Panc1 (cell line): ENCODE measurements around the gene CATSPERD. TPM values are rescaled to one million over a fixed set of nuclear protein-coding genes. Genes with fewer than 3 reads are reported as not detected.
"Not testable (repeated sequence)": the region's sequence is repeated elsewhere in the genome, so short reads cannot be mapped to it uniquely, and the experiment has no call there.

ENCODE experiments used
- ATAC-seq: fragments of 200-7000 bp; cut with Tn5 transposase; 2 replicates; pipeline ENCODE4 v1.9.1; 2020; ENCODE audit warnings: mild to moderate bottlenecking, moderate library complexity
- BruUV-seq: library from RNA; stranded (reverse); fragments of 400-500 nt; replicated peaks from 2 replicates; lab custom pipeline; 2021; lab: Mats Ljungman, UMichigan
- CTCF ChIA-PET: fragments of 300-600 bp; sonication (Branson Sonifier 250); formaldehyde crosslinking; loops from one replicate; lab custom pipeline; 2022; ENCODE audit warnings: antibody characterized with exemption; lab: Charles Lee
- POLR2A ChIA-PET: fragments of 300-600 bp; sonication (Branson Sonifier 250); formaldehyde crosslinking; loops from one replicate; lab custom pipeline; 2022; ENCODE audit warnings: antibody characterized with exemption; lab: Charles Lee
- DNase-seq: peaks from one replicate; pipeline ENCODE4 v3.0.0-alpha.2; 2010; ENCODE audit warnings: low read depth, low spot score
- H3K27ac ChIP-seq: 2 replicates; pipeline ENCODE4 v1.5.1; 2011; ENCODE audit warnings: mild to moderate bottlenecking, low read length, inconsistent platforms
- H3K27me3 ChIP-seq: fragments of 200-500 bp; sonication (Bioruptor generic); 2 replicates; pipeline ENCODE4 v1.6.0; 2014; ENCODE audit warnings: low read length, inconsistent platforms; ENCODE audit not compliant: control insufficient read depth, insufficient read depth
- H3K36me3 ChIP-seq: fragments of 200-500 bp; sonication (Bioruptor generic); 2 replicates; pipeline ENCODE4 v1.5.1; 2014; ENCODE audit warnings: inconsistent platforms, mild to moderate bottlenecking, low read length, moderate library complexity; ENCODE audit not compliant: control insufficient read depth, insufficient read depth
- H3K4me1 ChIP-seq: 2 replicates; pipeline ENCODE4 v1.5.1; 2011; ENCODE audit warnings: inconsistent platforms, mild to moderate bottlenecking, low read length, moderate library complexity; ENCODE audit not compliant: control insufficient read depth, insufficient read depth
- H3K4me3 ChIP-seq, 2 experiments: 2 replicates each; pipeline ENCODE4 v1.5.1; 2011 to 2012; ENCODE audit warnings: low read depth in 2 of 2, low read length in 2 of 2, mild to moderate bottlenecking in 2 of 2, inconsistent platforms in 1 of 2, moderate library complexity in 1 of 2
- H3K9me3 ChIP-seq: fragments of 200-500 bp; sonication (Bioruptor generic); 2 replicates; pipeline ENCODE4 v1.5.1; 2014; ENCODE audit warnings: low read depth, mild to moderate bottlenecking, inconsistent platforms, low read length, moderate library complexity; ENCODE audit not compliant: control insufficient read depth, insufficient read depth
- POLR2AphosphoS5 ChIP-seq: IDR thresholded peaks from 2 replicates; pipeline ENCODE4 v1.6.1; 2012; ENCODE audit warnings: mild to moderate bottlenecking, low read depth, low read length, moderate library complexity
- SIN3A ChIP-seq: IDR thresholded peaks from 2 replicates; pipeline ENCODE4 v1.6.1; 2012; ENCODE audit warnings: low read depth, mild to moderate bottlenecking, low read length, moderate library complexity, borderline replicate concordance; ENCODE audit not compliant: insufficient read depth
- TCF7L2 ChIP-seq: IDR thresholded peaks from 2 replicates; pipeline ENCODE4 v1.6.1; 2011; ENCODE audit warnings: mild to moderate bottlenecking, low read depth, low read length, inconsistent platforms
- in situ Hi-C: cut with HindIII; loops from 2 replicates; pipeline ENCODE4 v1.10.0; 2016; ENCODE audit warnings: low sequenced_read_pairs, low pct_unique_long_range_greater_than_20kb
- intact Hi-C: fragments of 100-400 bp; cut with micrococcal nuclease; formaldehyde crosslinking; loops from one replicate; pipeline ENCODE4 v1.10.0; 2022; ENCODE audit not compliant: unreplicated experiment
- total RNA-seq: library from RNA; stranded (reverse); gene quantifications from one replicate; pipeline ENCODE4 v1.2.1, GENCODE V29; 2021; ENCODE audit not compliant: unreplicated experiment
- TF ChIP-seq, protein P1 (sequence below), 2 experiments: IDR thresholded peaks; 2 replicates each; pipeline ENCODE4 v1.6.1; 2011 to 2012; ENCODE audit warnings: low read depth in 2 of 2, control low read depth in 1 of 2, low read length in 1 of 2, mild to moderate bottlenecking in 1 of 2, moderate library complexity in 1 of 2; ENCODE audit not compliant: insufficient read depth in 1 of 2
- TF ChIP-seq, protein P2 (sequence below): fragments of 450-650 bp; IDR thresholded peaks from 2 replicates; pipeline ENCODE4 v1.5.1; 2017; ENCODE audit warnings: mild to moderate bottlenecking

The CATSPERD gene
- total RNA-seq, 1 experiment from 2014 or later, result 0.08 TPM

DNA sequence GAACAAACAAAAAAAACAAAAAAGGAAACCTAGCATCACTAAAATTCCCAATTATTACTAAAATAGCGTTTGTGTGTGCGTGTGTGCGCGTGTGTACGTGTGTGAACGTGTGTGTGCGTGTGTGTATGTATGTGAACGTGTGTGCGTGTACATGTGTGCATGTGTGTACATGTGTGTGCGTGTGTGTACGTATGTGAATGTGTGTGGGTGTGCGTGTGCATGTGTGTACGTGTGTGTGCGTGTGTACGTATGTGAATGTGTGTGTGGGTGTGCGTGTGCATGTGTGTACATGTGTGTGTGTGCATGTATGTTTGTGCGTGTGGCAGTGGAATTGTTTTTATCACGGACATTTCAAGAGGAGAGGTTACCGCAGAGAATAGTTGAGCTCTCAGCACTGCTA is 21.6 kb downstream of the CATSPERD start:
- no TSS peak for BruUV-seq

DNA sequence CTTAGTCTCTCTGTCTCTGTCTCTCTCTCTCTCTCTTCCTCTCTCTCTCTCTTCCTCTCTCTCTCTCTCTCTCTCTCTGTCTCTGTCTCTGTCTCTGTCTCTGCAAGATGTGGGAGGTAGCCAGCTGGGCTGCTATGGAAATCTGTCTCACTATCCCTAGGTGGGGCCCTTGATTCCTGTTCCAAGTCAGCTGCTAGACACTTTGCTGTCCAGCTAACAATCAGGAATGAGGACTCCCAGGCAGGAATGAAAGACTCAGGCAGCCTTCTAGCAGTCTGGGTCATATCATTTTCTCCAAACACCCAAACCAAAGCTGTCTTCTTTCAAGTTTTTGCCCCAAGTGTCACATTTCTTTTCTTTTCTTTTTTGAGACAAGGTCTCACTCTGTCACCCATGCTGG is 23.2 kb downstream of the CATSPERD start:
- POLR2A ChIA-PET, result no interaction called here

More for the DNA sequence above, 21.6 kb downstream of the CATSPERD start:
- ATAC-seq (no peak), DNase-seq (no peak)
- intact Hi-C loops (no loop called here), in situ Hi-C loops (no loop called here)
- POLR2A ChIA-PET, result no interaction called here
- no peaks in the 10 kb centered on the region for H3K27me3 ChIP-seq
- no peaks in the 10 kb centered on the region for H3K36me3 ChIP-seq
- no peaks in the 10 kb centered on the region for H3K4me1 ChIP-seq
- TF ChIP-seq, protein P1, sequence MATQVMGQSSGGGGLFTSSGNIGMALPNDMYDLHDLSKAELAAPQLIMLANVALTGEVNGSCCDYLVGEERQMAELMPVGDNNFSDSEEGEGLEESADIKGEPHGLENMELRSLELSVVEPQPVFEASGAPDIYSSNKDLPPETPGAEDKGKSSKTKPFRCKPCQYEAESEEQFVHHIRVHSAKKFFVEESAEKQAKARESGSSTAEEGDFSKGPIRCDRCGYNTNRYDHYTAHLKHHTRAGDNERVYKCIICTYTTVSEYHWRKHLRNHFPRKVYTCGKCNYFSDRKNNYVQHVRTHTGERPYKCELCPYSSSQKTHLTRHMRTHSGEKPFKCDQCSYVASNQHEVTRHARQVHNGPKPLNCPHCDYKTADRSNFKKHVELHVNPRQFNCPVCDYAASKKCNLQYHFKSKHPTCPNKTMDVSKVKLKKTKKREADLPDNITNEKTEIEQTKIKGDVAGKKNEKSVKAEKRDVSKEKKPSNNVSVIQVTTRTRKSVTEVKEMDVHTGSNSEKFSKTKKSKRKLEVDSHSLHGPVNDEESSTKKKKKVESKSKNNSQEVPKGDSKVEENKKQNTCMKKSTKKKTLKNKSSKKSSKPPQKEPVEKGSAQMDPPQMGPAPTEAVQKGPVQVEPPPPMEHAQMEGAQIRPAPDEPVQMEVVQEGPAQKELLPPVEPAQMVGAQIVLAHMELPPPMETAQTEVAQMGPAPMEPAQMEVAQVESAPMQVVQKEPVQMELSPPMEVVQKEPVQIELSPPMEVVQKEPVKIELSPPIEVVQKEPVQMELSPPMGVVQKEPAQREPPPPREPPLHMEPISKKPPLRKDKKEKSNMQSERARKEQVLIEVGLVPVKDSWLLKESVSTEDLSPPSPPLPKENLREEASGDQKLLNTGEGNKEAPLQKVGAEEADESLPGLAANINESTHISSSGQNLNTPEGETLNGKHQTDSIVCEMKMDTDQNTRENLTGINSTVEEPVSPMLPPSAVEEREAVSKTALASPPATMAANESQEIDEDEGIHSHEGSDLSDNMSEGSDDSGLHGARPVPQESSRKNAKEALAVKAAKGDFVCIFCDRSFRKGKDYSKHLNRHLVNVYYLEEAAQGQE (IDR thresholded peaks at IDR 0.05; ENCODE audit: insufficient read depth in 1 of 2, low read depth in 2 of 2, low read length in 1 of 2), result no peak
- no peak for TF ChIP-seq SIN3A
- TF ChIP-seq POLR2AphosphoS5, result no peak
- TF ChIP-seq TCF7L2, result no peak
- TF ChIP-seq, protein P2, sequence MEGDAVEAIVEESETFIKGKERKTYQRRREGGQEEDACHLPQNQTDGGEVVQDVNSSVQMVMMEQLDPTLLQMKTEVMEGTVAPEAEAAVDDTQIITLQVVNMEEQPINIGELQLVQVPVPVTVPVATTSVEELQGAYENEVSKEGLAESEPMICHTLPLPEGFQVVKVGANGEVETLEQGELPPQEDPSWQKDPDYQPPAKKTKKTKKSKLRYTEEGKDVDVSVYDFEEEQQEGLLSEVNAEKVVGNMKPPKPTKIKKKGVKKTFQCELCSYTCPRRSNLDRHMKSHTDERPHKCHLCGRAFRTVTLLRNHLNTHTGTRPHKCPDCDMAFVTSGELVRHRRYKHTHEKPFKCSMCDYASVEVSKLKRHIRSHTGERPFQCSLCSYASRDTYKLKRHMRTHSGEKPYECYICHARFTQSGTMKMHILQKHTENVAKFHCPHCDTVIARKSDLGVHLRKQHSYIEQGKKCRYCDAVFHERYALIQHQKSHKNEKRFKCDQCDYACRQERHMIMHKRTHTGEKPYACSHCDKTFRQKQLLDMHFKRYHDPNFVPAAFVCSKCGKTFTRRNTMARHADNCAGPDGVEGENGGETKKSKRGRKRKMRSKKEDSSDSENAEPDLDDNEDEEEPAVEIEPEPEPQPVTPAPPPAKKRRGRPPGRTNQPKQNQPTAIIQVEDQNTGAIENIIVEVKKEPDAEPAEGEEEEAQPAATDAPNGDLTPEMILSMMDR, result no peak
- H3K27ac ChIP-seq, result no peak overlapping the region
- no peaks in the 10 kb centered on the region for H3K9me3 ChIP-seq
- CTCF ChIA-PET, result interaction anchor here (0.7 kb wide), 1 partner anchor 12 kb away, joined by 3 read pairs; no protein-coding TSS in a partner anchor
- H3K4me3 ChIP-seq, result no peak overlapping the region

DNA sequence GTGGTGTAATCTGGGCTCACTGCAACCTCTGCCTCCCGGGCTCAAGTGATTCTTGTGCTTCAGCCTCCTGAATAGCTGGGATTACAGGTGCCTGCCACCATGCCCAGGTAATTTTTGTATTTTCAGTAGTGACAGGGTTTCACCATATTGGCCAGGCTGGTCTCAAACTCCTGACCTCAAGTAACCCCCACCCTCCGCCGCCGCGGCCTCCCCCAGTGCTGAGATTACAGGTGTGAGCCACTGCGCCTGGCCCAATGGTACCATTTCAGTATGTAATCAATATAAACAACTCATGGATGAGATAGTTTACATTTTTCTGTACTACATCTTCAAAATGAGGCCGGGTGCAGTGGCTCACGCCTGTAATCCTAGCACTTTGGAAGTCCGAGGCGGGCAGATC is 24.6 kb downstream of the CATSPERD start:
- ATAC-seq, in situ Hi-C loops: not testable (repeated sequence)

More for the DNA sequence above, 23.2 kb downstream of the CATSPERD start:
- in situ Hi-C loops, result no loop called here
- no peak for ATAC-seq
- Histone ChIP-seq H3K27me3 (no peaks in the 10 kb centered on the region), H3K4me3 (no peak overlapping the region), H3K27ac (no peak overlapping the region), H3K36me3 (no peaks in the 10 kb centered on the region), H3K9me3 (no peaks in the 10 kb centered on the region), H3K4me1 (no peaks in the 10 kb centered on the region)
- TF ChIP-seq, protein P1 (IDR thresholded peaks at IDR 0.05; ENCODE audit: insufficient read depth in 1 of 2, low read depth in 2 of 2, low read length in 1 of 2), result no peak
- no peak for TF ChIP-seq POLR2AphosphoS5
- no peak for TF ChIP-seq SIN3A
- TF ChIP-seq, protein P2, result no peak
- TF ChIP-seq TCF7L2, result no peak
- intact Hi-C loops, result no loop called here
- CTCF ChIA-PET, result interaction anchor here (0.8 kb wide), 1 partner anchor 11 kb away, joined by 4 read pairs; no protein-coding TSS in a partner anchor
- no peak for DNase-seq
- BruUV-seq, result no TSS peak

More for the DNA sequence above, 24.6 kb downstream of the CATSPERD start:
- H3K4me3 ChIP-seq, H3K27me3 ChIP-seq, H3K27ac ChIP-seq, H3K9me3 ChIP-seq, H3K36me3 ChIP-seq, intact Hi-C loops, DNase-seq, BruUV-seq, CTCF ChIA-PET, H3K4me1 ChIP-seq, POLR2A ChIA-PET: not testable (repeated sequence)
